HFFc6 (cell line): ENCODE data around the gene MTMR2. TPM values are rescaled to one million over a fixed set of nuclear protein-coding genes. Genes with fewer than 3 reads are reported as not detected.
A peak's percentile ranks its signal among the peaks of the same experiment; 100 is the strongest.

ENCODE experiments used
- DNase-seq: peaks from one replicate; pipeline ENCODE4 v3.0.0-alpha.2; 2018
- H3K27ac Mint-ChIP-seq: 2 replicates; pipeline ENCODE4 v1.8.0; 2020; ENCODE audit warnings: mild to moderate bottlenecking, mixed read lengths
- H3K27me3 Mint-ChIP-seq: 2 replicates; pipeline ENCODE4 v1.8.0; 2021; ENCODE audit warnings: mild to moderate bottlenecking, moderate library complexity, mixed read lengths; ENCODE audit not compliant: insufficient read depth
- H3K36me3 Mint-ChIP-seq: 2 replicates; pipeline ENCODE4 v1.8.0; 2021; ENCODE audit warnings: low read depth, mixed read lengths
- H3K4me1 Mint-ChIP-seq: 2 replicates; pipeline ENCODE4 v1.8.0; 2020; ENCODE audit warnings: low read depth, mixed read lengths
- H3K4me3 Mint-ChIP-seq: 2 replicates; pipeline ENCODE4 v1.8.0; 2020; ENCODE audit warnings: mild to moderate bottlenecking, moderate library complexity, mixed read lengths
- H3K9me3 Mint-ChIP-seq: 2 replicates; pipeline ENCODE4 v1.8.0; 2020; ENCODE audit warnings: mild to moderate bottlenecking, mixed read lengths
- CTCF ChIP-seq: fragments of 200-600 bp; sonication (generic); IDR thresholded peaks from 2 replicates; pipeline ENCODE4 v1.5.0; 2021; ENCODE audit warnings: antibody characterized with exemption, mild to moderate bottlenecking
- total RNA-seq, 6 experiments: library from RNA; stranded (reverse); fragmentation: NEBNext Ultra II Directional; extraction: Animal tissue kit (Norgen Biotek cat#: 25700); gene quantifications; 2 replicates in 1 of 6; 3 replicates in 5 of 6; pipeline ENCODE4 v1.2.3, GENCODE V29; 2021

MTMR2 gene
- total RNA-seq, 6 experiments from 2014 or later: 40.0 to 52.1 (median 48.4) TPM

- Mint-ChIP-seq H3K27me3 (no peaks in the 10 kb centered on the region), H3K9me3 (no peaks in the 10 kb centered on the region), H3K4me1 (no peaks in the 10 kb centered on the region; the same call in 1 of the 2 replicates), H3K27ac (no peak overlapping the region), H3K36me3 (peaks cover 5% of the 10 kb centered on the region; the same call in 1 of the 2 replicates), H3K4me3 (no peak overlapping the region)
- no peak for DNase-seq
- TF ChIP-seq CTCF: no peak
Measured at GRCh38 chr11:95895815-95896214, 28.1 kb downstream of the MTMR2 start.

GRCh38 chr11:95892892-95893570 is 30.9 kb downstream of the MTMR2 start:
- no peaks in the 10 kb centered on the region; the same call in 1 of the 2 replicates for H3K4me1 Mint-ChIP-seq
- H3K9me3 Mint-ChIP-seq: no peaks in the 10 kb centered on the region
- H3K36me3 Mint-ChIP-seq: peaks cover 5% of the 10 kb centered on the region; the same call in 1 of the 2 replicates
- no peak overlapping the region for H3K27ac Mint-ChIP-seq
- no peak for TF ChIP-seq CTCF
- no peak for DNase-seq
- no peak overlapping the region for H3K4me3 Mint-ChIP-seq
- no peaks in the 10 kb centered on the region for H3K27me3 Mint-ChIP-seq

GRCh38 chr11:95892492-95892891 is 31.4 kb downstream of the MTMR2 start:
- no peak for TF ChIP-seq CTCF
- no peak overlapping the region for H3K4me3 Mint-ChIP-seq
- no peak for DNase-seq
- no peaks in the 10 kb centered on the region; the same call in none of the 2 replicates for H3K4me1 Mint-ChIP-seq
- no peaks in the 10 kb centered on the region for H3K27me3 Mint-ChIP-seq
- H3K36me3 Mint-ChIP-seq: peaks cover 8% of the 10 kb centered on the region; the same call in 1 of the 2 replicates
- H3K27ac Mint-ChIP-seq: no peak overlapping the region
- no peaks in the 10 kb centered on the region for H3K9me3 Mint-ChIP-seq

- no peaks in the 10 kb centered on the region for H3K9me3 Mint-ChIP-seq
- no peak overlapping the region for H3K27ac Mint-ChIP-seq
- H3K36me3 Mint-ChIP-seq: peaks cover 17% of the 10 kb centered on the region; the same call in 1 of the 2 replicates
- H3K4me1 Mint-ChIP-seq: peaks cover 7% of the 10 kb centered on the region
- no peak overlapping the region for H3K4me3 Mint-ChIP-seq
- TF ChIP-seq CTCF: no peak
- peak; percentile 14 for DNase-seq
- H3K27me3 Mint-ChIP-seq: no peaks in the 10 kb centered on the region
Measured at GRCh38 chr11:95891423-95892170, 32.3 kb downstream of the MTMR2 start.

- H3K4me1 Mint-ChIP-seq: peaks cover 30% of the 10 kb centered on the region
- H3K4me3 Mint-ChIP-seq: no peak overlapping the region
- no peak for DNase-seq
- H3K27me3 Mint-ChIP-seq: no peaks in the 10 kb centered on the region
- TF ChIP-seq CTCF: no peak
- no peaks in the 10 kb centered on the region for H3K9me3 Mint-ChIP-seq
- peaks cover 21% of the 10 kb centered on the region for H3K36me3 Mint-ChIP-seq
- peak overlapping the region; percentile 0; the same call in 1 of the 2 replicates for H3K27ac Mint-ChIP-seq
Measured at GRCh38 chr11:95888852-95889251, 35.1 kb downstream of the MTMR2 start.
